ENCODE data around the gene HOXA4.

HOXA4 gene

DNA sequence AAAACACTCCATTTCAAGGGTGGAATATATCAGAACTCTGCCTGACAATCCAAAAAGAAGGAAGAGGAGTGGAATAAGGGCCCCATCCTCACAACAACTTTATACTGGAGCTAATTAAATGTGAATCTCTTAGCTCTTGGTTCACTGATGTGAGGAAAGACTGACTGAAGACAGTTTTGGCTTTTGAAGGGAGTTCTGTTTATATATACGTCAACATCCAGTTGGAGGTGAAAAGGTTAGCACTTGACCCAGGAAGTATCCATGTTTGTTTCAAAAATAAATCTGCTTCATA is 37.8 kb downstream of the HOXA4 start:
- in situ Hi-C loops (cut with HindIII; ENCODE audit: low sequenced_read_pairs) = no loop called here
- no peak for DNase-seq (ENCODE audit: low read depth)
- no peak overlapping the region for H3K4me3 ChIP-seq (ENCODE audit: low read depth, low read length)
- no peak for TF ChIP-seq CTCF (IDR thresholded peaks at IDR 0.05; ENCODE audit: low read depth, low read length, missing control alignments)

GRCh38 chr7:27091941-27092818 is 38.4 kb downstream of the HOXA4 start:
- TF ChIP-seq CTCF (IDR thresholded peaks at IDR 0.05; ENCODE audit: low read depth, low read length, missing control alignments) = no peak
- H3K4me3 ChIP-seq (ENCODE audit: low read depth, low read length) = no peak overlapping the region
- in situ Hi-C loops (cut with HindIII; ENCODE audit: low sequenced_read_pairs) = no loop called here
- DNase-seq (ENCODE audit: low read depth) = no peak

- no peak for TF ChIP-seq CTCF (IDR thresholded peaks at IDR 0.05; ENCODE audit: low read depth, low read length, missing control alignments)
- no peak for DNase-seq (ENCODE audit: low read depth)
- H3K4me3 ChIP-seq (ENCODE audit: low read depth, low read length) = no peak overlapping the region
- in situ Hi-C loops (cut with HindIII; ENCODE audit: low sequenced_read_pairs) = no loop called here
Measured at GRCh38 chr7:27091105-27091504, 39.5 kb downstream of the HOXA4 start.

DNA sequence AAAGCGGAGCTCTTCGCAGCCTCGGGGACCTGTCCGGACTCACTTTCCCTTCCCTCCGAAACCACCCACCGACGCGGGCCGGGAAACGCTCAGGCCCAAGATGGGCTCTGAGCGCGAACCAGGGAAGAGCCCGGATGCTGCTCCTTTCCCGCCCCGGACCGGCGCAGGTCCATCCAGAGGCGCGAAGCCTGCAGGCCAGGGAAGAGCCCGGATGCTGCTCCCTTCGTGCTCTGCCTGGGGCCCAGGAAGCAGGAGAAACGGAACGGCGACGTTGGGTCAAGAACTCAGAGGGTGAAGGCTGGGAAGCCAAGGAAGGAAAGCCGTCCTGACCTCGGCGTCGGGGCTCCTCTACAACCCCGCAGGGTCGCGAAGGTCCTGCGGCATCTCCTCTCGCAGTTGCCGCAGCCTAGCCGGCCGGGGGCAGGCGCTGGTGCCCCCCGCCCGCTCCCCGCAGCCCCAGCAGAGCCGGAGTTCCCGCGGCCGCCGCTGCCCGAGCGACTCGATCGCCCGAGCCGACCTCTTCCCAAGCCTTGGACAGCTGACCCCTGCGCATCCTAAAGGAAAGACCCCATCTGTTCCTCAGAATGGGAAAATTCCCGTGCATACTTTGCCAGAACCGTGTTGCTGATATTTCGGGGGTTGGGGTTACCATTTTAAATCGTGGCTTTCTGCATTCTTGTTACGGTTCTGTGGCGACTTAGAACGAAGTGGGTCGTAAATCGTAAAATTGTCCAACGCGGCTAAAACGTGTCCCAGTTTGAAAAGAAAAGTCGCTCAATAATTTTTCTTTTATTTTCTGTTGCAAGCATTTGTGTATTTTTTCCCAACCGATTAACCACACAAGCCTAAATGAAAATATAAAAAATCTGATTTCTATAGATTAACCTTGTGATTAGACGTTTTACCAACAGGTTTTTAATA is 42.3 kb downstream of the HOXA4 start:
- H3K4me3 ChIP-seq (ENCODE audit: low read depth, low read length) = no peak overlapping the region
- no peak for DNase-seq (ENCODE audit: low read depth)
- no peak for TF ChIP-seq CTCF (IDR thresholded peaks at IDR 0.05; ENCODE audit: low read depth, low read length, missing control alignments)
- in situ Hi-C loops (cut with HindIII; ENCODE audit: low sequenced_read_pairs) = no loop called here

- in situ Hi-C loops (cut with HindIII; ENCODE audit: low sequenced_read_pairs) = no loop called here
- DNase-seq (ENCODE audit: low read depth) = no peak
- TF ChIP-seq CTCF (IDR thresholded peaks at IDR 0.05; ENCODE audit: low read depth, low read length, missing control alignments) = no peak
- H3K4me3 ChIP-seq (ENCODE audit: low read depth, low read length) = no peak overlapping the region
Measured at GRCh38 chr7:27083646-27084045, 46.9 kb downstream of the HOXA4 start.

DNA sequence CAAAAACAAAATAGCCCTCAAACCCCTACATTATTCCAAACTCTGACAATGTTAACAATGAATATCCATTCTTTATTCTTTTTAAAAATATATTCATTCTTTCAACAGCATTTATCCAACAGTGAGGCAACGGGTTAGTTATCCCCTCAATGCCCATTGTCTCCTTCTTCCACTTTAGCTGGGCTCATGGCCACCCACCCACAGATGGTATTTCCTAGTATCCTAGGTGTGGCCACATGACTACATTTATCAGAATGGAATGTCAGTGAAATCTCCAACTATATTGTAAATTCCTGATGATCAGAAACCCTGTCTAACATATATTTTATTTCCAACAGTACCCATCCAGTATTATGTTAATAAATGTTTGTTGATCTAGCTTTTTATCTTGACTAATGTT is 48.4 kb downstream of the HOXA4 start:
- DNase-seq (ENCODE audit: low read depth) = no peak
- no peak overlapping the region for H3K4me3 ChIP-seq (ENCODE audit: low read depth, low read length)
- no peak for TF ChIP-seq CTCF (IDR thresholded peaks at IDR 0.05; ENCODE audit: low read depth, low read length, missing control alignments)
- in situ Hi-C loops (cut with HindIII; ENCODE audit: low sequenced_read_pairs) = no loop called here
